ENCODE data around the gene THSD7A.

The THSD7A gene

DNA sequence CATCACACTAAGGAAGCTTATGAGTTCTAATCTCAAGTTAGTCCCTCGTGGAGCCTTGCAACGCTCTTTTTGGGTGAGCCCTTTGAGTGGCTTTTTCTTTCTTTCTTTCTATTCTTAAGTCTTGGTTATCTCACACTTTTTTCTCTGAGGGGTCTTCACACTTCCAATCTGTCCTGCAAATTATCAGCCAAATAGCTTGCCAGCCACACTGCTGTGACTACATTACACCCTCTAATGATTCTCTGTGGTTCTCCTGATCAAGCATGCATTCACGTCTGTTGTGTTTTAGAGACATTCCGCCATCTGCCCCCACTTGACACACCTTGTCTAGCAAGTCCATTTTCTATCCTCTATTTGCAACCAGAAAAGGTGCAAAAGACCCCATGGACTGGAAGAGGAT, 340.2 kb downstream of the THSD7A start:
- no peak for DNase-seq

DNA sequence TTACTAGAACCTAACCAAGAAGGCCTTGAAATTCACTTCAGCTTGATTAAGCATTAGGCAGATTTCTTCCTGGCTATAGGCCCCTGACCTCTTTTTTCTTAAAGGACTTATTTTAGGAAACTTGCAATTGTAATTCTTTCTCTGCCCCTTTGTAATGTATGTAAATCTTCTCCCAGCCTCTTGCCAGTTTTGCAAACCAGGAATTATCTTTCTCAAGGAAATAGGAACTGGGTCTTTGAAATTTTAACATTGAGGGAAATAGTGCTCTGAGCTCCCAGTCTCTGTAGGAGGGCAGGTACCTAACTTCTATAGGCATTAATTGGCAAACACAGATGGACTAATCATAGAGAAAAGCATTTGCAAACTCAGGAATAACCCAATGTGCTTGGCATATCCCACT, 342.7 kb downstream of the THSD7A start:
- DNase-seq: no peak

- DNase-seq: no peak
These were observed 345.7 kb downstream of the THSD7A start for GRCh38 chr7:11486271-11486670.

- no peak for DNase-seq
These were observed 346.4 kb downstream of the THSD7A start for GRCh38 chr7:11485636-11486035.

- no peak for DNase-seq
These were observed 351.9 kb downstream of the THSD7A start for GRCh38 chr7:11480143-11480542.

GRCh38 chr7:11478882-11479281, 353.1 kb downstream of the THSD7A start:
- no peak for DNase-seq

DNA sequence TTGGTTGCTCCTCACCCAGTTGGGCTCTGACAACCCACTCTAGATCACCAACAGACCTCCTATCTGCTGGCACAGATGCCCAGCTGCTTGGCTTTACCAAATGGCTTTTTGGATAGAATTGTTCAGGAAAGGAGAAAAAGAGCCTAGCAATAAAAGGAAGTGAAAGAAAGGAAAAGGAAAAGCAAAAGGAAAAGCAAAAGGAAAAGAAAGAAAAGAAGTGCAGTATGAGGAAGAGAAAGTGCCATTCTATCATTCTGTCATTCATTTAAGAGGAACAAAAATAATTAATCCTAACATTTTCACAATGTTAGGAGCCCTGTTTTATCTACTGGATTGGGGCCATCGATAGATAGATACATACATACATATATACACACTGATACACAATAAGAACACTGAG, 353.6 kb downstream of the THSD7A start:
- no peak for DNase-seq

DNA sequence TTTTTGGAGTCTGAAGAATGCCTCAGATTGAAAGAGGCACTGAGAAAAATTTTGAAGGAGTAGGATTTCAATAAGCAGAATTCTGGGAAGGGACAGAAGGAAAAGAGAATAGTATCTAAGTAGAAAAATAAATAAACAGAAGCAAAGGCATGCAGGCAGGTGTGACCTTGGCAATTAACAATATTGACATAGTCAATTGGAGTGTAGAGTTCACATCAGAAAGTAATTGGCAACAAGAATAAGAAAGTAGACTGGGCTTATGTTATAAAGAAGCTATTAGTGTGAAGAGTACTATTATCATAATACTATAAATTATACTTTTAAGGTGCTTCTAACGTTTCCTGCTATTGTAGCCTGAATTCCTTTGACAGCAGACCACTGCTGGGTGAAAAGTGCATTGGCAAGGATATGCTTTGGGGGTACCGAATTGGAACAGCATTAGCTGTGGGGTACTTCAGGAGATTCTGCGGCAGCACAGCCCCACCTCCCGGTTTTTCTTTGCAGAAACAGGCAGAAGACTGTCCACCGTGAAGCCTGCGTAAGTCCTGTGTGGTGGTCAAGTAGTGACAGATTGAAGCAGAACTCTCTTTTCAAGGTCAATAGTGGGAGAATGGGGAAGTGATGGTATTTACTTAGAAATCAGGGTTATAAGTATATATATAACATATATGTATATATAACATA, 357.0 kb downstream of the THSD7A start:
- no peak for DNase-seq

DNA sequence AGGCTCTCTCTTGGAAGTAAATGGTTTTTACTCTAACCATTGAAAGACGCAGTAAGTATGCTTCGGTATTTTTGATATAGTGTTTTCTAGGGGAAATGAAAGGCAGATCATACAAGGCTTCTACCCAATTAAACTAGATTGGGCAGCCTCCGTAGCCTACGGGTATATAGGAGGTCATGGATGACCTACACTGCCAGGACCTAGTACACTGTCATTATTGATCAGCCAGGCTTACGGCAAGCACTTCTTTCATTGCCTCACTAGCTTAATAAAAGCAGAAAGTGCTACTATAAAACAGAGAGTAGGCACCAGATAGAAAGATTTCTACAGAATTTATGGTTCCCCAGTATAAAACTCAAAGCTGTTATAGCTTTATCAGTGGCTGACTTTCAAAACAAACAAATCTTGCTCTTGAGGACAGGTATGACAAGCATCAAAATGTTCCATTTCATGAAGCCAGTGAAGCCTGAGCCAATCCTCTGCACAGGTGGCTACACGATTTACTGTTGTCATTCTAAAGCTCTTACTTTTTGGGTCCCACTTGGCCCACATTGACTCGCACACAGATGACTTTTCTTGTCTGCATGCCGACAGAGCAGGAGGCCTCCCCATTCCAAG, 358.1 kb downstream of the THSD7A start:
- no peak for DNase-seq

- no peak for DNase-seq
These were observed 358.8 kb downstream of the THSD7A start for GRCh38 chr7:11473220-11473619.

- DNase-seq: no peak
These were observed 359.4 kb downstream of the THSD7A start for GRCh38 chr7:11472646-11473045.

GRCh38 chr7:11471255-11471654, 360.7 kb downstream of the THSD7A start:
- DNase-seq: no peak

GRCh38 chr7:11469028-11469745, 362.8 kb downstream of the THSD7A start:
- no peak for DNase-seq

GRCh38 chr7:11466517-11467105, 365.4 kb downstream of the THSD7A start:
- no peak for DNase-seq

GRCh38 chr7:11464624-11465023, 367.4 kb downstream of the THSD7A start:
- no peak for DNase-seq

- no peak for DNase-seq
These were observed 370.1 kb downstream of the THSD7A start for GRCh38 chr7:11461946-11462345.

DNA sequence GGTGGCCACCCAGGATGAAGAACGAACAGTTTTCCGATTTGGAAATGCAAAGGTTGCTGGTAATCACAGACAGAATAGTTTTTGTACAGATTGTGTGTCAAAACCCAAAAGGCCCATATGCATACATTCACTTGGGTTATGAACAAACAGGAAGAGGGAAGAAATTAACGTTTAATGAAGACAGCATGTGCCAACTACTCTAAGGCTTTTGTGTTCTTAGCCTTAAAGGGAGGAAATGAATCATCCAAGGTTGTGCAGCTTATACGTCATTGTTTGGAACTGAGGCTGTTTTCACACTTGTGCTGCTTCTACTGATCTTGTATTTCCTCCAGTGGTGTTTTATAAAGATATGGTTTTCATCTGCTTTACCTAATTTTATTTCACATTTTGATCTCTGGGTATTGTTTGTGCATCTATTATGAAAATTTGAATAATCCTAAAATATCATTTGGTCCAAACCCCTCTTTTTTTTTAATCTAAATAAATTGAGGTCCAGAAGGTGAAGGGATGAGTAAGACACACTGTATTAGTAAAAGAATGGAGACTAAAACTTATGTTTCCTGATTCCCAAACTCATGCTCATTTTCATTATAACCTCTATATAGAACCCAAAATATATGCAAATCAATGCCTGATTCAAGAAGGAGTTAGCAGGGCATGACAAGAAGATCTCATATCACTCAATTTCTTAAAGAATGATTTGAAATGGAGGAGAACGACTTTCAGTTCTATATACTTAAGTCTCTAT, 373.1 kb downstream of the THSD7A start:
- DNase-seq: no peak

DNA sequence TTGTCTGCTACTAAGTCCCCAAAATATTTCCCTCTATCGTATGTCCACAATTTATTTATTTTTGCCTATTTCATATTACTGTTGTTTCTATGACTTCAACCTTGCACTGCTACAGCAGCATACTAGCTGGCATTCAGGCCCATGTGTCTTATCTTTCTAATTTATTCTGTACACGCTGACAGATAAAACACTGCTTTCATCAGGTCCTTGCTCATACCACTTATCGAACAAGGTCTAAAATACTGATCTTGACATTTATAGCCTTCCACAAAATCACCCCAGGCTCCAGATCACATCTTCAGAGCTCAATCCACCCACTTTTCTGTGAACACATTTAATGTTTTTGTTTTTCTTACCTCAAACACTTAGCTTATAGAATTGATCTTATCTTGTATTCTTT, 374.6 kb downstream of the THSD7A start:
- DNase-seq: no peak

DNA sequence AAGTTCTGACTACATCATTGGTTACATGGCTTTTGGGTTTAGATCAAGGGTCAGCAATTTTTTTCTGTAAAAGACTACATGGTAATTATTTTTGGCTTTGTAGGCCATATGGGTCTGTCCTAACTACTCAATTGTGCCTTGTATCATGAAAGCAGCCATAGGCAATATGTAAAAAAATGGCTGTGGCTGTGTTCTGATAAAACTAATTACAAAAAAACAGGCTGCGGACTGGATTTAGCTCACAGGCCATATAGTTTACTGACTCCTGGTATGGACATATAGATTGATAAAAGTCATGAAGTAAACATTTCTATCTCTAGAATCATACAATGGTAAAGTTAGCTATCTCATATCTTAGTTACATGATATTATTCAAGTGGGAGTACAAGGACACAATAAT, 375.4 kb downstream of the THSD7A start:
- DNase-seq: no peak

DNA sequence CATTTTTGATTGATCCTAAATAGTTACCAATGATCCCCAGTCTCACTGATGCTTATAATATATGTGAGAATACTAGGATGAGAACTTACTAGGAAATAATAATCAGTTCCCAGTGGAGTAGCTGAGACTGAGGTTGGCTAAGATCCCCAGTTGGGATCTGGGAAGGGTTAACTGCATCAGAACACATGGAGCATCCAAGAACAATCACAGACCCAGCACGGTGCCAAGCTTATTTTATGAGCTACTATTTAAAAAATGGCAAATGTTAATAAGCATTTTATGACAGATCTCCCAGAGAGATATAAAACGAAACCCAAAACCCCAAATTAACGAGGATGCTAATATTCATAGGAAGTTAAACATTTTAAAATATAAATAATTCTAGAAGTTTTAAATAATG, 379.5 kb downstream of the THSD7A start:
- DNase-seq: no peak

DNA sequence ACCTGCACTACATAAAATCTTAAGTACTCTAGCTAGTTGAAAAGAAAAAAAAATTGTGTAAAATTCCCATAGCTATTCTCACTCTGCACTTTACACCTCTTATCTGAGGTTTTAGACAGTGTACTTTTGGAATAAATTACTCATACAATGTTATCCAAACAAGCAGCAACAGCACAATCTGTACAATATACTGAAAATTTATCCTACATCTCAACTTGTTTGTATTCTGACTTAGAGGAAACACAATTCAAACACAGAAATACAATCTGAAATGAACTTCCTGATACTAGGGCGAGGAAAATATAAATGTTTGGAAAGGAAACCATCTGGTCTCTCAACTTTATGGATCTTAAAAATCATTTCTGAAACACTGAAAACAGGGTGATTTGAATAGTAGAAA, 381.7 kb downstream of the THSD7A start:
- no peak for DNase-seq

GRCh38 chr7:11449316-11449715, 382.7 kb downstream of the THSD7A start:
- no peak for DNase-seq

GRCh38 chr7:11448323-11448722, 383.7 kb downstream of the THSD7A start:
- no peak for DNase-seq

All from CD4-positive, alpha-beta T cell treated with Interleukin-17A for 1 hour (primary cell).